ENCODE measurements around the gene MRPL40.

- TF ChIP-seq CTCF (IDR thresholded peaks at IDR 0.05; ENCODE audit: insufficient read depth, low read length) (no peak), POLR2AphosphoS5 (IDR thresholded peaks at IDR 0.05; ENCODE audit: low read depth) (no peak)
These were observed 17.1 kb downstream of the MRPL40 start for GRCh38 chr22:19449422-19449767.
